Peyer's patch (tissue), 4 donors: ENCODE results near the gene ABCC6.

Source experiments
- CTCF ChIP-seq, 6 experiments: fragments of 450-650 bp in 4 of 6; fragments of 200-600 bp in 2 of 6; sonication (generic) in 1 of 6; IDR thresholded peaks; one replicate each; pipeline ENCODE4 v1.5.1; 2017 to 2019; ENCODE audit warnings: antibody characterized with exemption in 6 of 6, mild to moderate bottlenecking in 3 of 6, moderate library complexity in 1 of 6
- POLR2A ChIP-seq, 2 donors: fragments of 450-650 bp; IDR thresholded peaks; one replicate each; pipeline ENCODE4 v1.5.1; 2017; ENCODE audit warnings: antibody characterized with exemption in 2 of 2, mild to moderate bottlenecking in 2 of 2, moderate library complexity in 2 of 2

- no peak for TF ChIP-seq CTCF (IDR thresholded peaks at IDR 0.05)
- TF ChIP-seq POLR2A (IDR thresholded peaks at IDR 0.05), result no peak
These were observed 86.7 kb downstream of the ABCC6 start for GRCh38 chr16:16136588-16136987.
